ENCODE data around the gene SLC12A2.

The SLC12A2 gene

GRCh38 chr5:128081111-128081851, 2.3 kb upstream of the SLC12A2 start:
- H3K27ac ChIP-seq (ENCODE audit: low read length), result peak overlapping the region; percentile 21; the same call in 1 of the 2 replicates
- no peak for TF ChIP-seq CTCF (IDR thresholded peaks at IDR 0.05; ENCODE audit: low read depth, low read length)
- TF ChIP-seq EZH2phosphoT487 (IDR thresholded peaks at IDR 0.05; ENCODE audit: low read depth), result no peak
- no peak overlapping the region for H2AFZ ChIP-seq (ENCODE audit: low read depth, low read length)
- no peaks in the 10 kb centered on the region for H3K27me3 ChIP-seq (ENCODE audit: low read depth, low read length)
- peak overlapping the region; percentile 97 for H3K9ac ChIP-seq (ENCODE audit: low read length)
- peak overlapping the region; percentile 98 for H3K4me3 ChIP-seq (ENCODE audit: low read length)
- H4K20me1 ChIP-seq (ENCODE audit: insufficient read depth, low read length), result peaks cover 12% of the 10 kb centered on the region
- no peaks in the 10 kb centered on the region for H3K9me3 ChIP-seq (ENCODE audit: insufficient read depth, low read length)
- H3K4me1 ChIP-seq (ENCODE audit: low read length), result peaks cover 31% of the 10 kb centered on the region
- peak overlapping the region; percentile 90 for H3K4me2 ChIP-seq (ENCODE audit: low read length)
- peaks cover 10% of the 10 kb centered on the region for H3K36me3 ChIP-seq (replicated peaks; ENCODE audit: low read depth, low read length)
- peaks cover 57% of the 10 kb centered on the region for H3K79me2 ChIP-seq (ENCODE audit: low read length)

GRCh38 chr5:128082551-128083032, 974 bp upstream of the SLC12A2 start:
- H4K20me1 ChIP-seq (ENCODE audit: insufficient read depth, low read length), result peaks cover 16% of the 10 kb centered on the region
- H2AFZ ChIP-seq (ENCODE audit: low read depth, low read length), result peak overlapping the region; percentile 69
- peak overlapping the region; percentile 90 for H3K4me2 ChIP-seq (ENCODE audit: low read length)
- H3K9ac ChIP-seq (ENCODE audit: low read length), result peak overlapping the region; percentile 97
- H3K4me1 ChIP-seq (ENCODE audit: low read length), result peaks cover 31% of the 10 kb centered on the region
- no peaks in the 10 kb centered on the region for H3K9me3 ChIP-seq (ENCODE audit: insufficient read depth, low read length)
- peaks cover 12% of the 10 kb centered on the region for H3K36me3 ChIP-seq (replicated peaks; ENCODE audit: low read depth, low read length)
- H3K79me2 ChIP-seq (ENCODE audit: low read length), result peaks cover 70% of the 10 kb centered on the region
- H3K27ac ChIP-seq (ENCODE audit: low read length), result peak overlapping the region; percentile 85
- peak overlapping the region; percentile 98 for H3K4me3 ChIP-seq (ENCODE audit: low read length)
- TF ChIP-seq EZH2phosphoT487 (IDR thresholded peaks at IDR 0.05; ENCODE audit: low read depth), result no peak
- no peak for TF ChIP-seq CTCF (IDR thresholded peaks at IDR 0.05; ENCODE audit: low read depth, low read length)
- H3K27me3 ChIP-seq (ENCODE audit: low read depth, low read length), result no peaks in the 10 kb centered on the region

- Histone ChIP-seq H2AFZ (ENCODE audit: low read depth, low read length) (no peak overlapping the region), H3K36me3 (replicated peaks; ENCODE audit: low read depth, low read length) (peaks cover 12% of the 10 kb centered on the region), H3K27me3 (ENCODE audit: low read depth, low read length) (no peaks in the 10 kb centered on the region), H4K20me1 (ENCODE audit: insufficient read depth, low read length) (peaks cover 16% of the 10 kb centered on the region), H3K4me2 (ENCODE audit: low read length) (peak overlapping the region; percentile 98; the same call in 1 of the 2 replicates), H3K4me3 (ENCODE audit: low read length) (peak overlapping the region; percentile 98), H3K27ac (ENCODE audit: low read length) (peak overlapping the region; percentile 85), H3K79me2 (ENCODE audit: low read length) (peaks cover 77% of the 10 kb centered on the region), H3K9ac (ENCODE audit: low read length) (peak overlapping the region; percentile 97), H3K9me3 (ENCODE audit: insufficient read depth, low read length) (no peaks in the 10 kb centered on the region), H3K4me1 (ENCODE audit: low read length) (peaks cover 28% of the 10 kb centered on the region)
- TF ChIP-seq CTCF (IDR thresholded peaks at IDR 0.05; ENCODE audit: low read depth, low read length) (peak; percentile 29), EZH2phosphoT487 (IDR thresholded peaks at IDR 0.05; ENCODE audit: low read depth) (no peak)
Observed at GRCh38 chr5:128083811-128084227, 253 bp downstream of the SLC12A2 start.
